Psoas muscle (tissue), 8 donors: Measurements from ENCODE around the gene MAML3. TPM values are rescaled to one million over a fixed set of nuclear protein-coding genes. Genes with fewer than 3 reads are reported as not detected.
A peak's percentile ranks its signal among the peaks of the same experiment; 100 is the strongest.

ENCODE experiments used
- ATAC-seq, 4 donors: fragments of 200-7000 bp; cut with Tn5 transposase; one replicate each; pipeline ENCODE4 v1.9.1; 2020; ENCODE audit warnings: moderate library complexity in 3 of 4, mild to moderate bottlenecking in 2 of 4
- DNase-seq, 2 donors: peaks; one replicate each; pipeline ENCODE4 v3.0.0-alpha.2; 2020
- H3K27ac ChIP-seq: fragments of 200-600 bp; one replicate; pipeline ENCODE4 v1.8.0; 2022
- H3K27me3 ChIP-seq, 3 donors: fragments of 200-600 bp in 1 of 3; one replicate each; pipeline versions ENCODE4 v1.6.1 to v1.8.0; 2013 to 2022; ENCODE audit warnings: low read length in 2 of 3, mild to moderate bottlenecking in 2 of 3, moderate library complexity in 1 of 3; ENCODE audit not compliant: insufficient read depth in 3 of 3
- H3K36me3 ChIP-seq, 2 donors: fragments of 200-600 bp in 1 of 2; one replicate each; pipeline versions ENCODE4 v1.6.1 to v1.8.0; 2013 to 2022; ENCODE audit warnings: low read depth in 1 of 2, mild to moderate bottlenecking in 1 of 2, moderate library complexity in 1 of 2; ENCODE audit not compliant: insufficient read depth in 1 of 2
- H3K4me1 ChIP-seq: fragments of 200-600 bp; one replicate; pipeline ENCODE4 v1.8.0; 2022
- H3K4me3 ChIP-seq: fragments of 200-600 bp; one replicate; pipeline ENCODE4 v1.8.0; 2022; ENCODE audit warnings: mild to moderate bottlenecking
- H3K9me3 ChIP-seq: fragments of 200-600 bp; one replicate; pipeline ENCODE4 v1.8.0; 2022
- WGBS, 3 donors: extraction: QIAGEN DNeasy Blood & Tissue Kit; methylation state at CpG; one replicate each; pipeline versions ENCODE4 v1.1.6 to v1.1.7; 2013; 5-methylcytosine and 5-hydroxymethylcytosine counted together
- intact Hi-C, 2 donors: fragments of 100-400 bp; cut with DNase I; formaldehyde crosslinking; loops; one replicate each; pipeline versions ENCODE4 v1.11.0 to v1.14.2; 2022
- polyA plus RNA-seq, 3 donors: library from polyadenylated mRNA; stranded (reverse); fragments of 200-250 nt; gene quantifications; one replicate each; pipeline ENCODE4 v1.2.3, GENCODE V29; 2013
- total RNA-seq, 4 donors: library from RNA; stranded (reverse); fragmentation: NEBNext Ultra II Directional in 2 of 4; extraction: Animal tissue kit (Norgen Biotek cat#: 25700) in 2 of 4; gene quantifications; one replicate each; pipeline versions ENCODE4 v1.2.1 to v1.2.4, GENCODE V29; 2021 to 2023
- TF ChIP-seq, protein P1 (sequence below): fragments of 200-600 bp; IDR thresholded peaks from one replicate; pipeline ENCODE4 v1.8.0; 2022; ENCODE audit warnings: antibody characterized with exemption
- donor health status: healthy with polysubstance abuse.
- donor health status: DM: no; HTN: no; CAD: no; lungs with moderate emphysema.
- donor health status: Bipolar disorder and iron deficiency.
- donor health status: healthy.
- donor health status: DM: yes; HTN: yes; CAD: no.
- donor health status: DM: no; HTN: no; CAD: no.
- donor health status: DM: no; HTN: no; CAD: no.
- donor health status: DM: yes; HTN: yes; CAD: no.

MAML3 gene
- total and polyA plus RNA-seq, 7 donors = 0.43 to 2.7 (median 0.74) TPM

DNA sequence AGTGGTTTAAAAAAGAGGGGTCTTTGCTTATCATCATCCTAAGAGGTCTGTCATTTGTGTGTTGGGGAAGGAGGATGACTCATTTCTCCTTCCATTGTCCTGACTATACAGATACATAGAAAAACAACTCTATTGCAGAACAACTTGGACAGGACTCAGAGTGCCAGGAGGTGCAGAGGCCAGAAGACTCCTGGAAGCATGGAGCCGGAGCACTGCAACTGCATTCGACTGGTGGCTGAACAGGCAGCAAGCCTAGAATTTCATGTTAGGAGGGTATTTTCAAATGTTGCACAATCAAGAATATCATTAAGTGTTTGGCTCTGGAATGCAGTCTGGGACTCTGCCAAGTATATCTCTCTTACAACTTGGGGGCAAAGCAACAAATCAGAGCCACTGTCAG lies 35.0 kb upstream of the MAML3 start:
- intact Hi-C loops = no loop called here
- Histone ChIP-seq H3K27ac (no peak overlapping the region), H3K27me3 (no peaks in the 10 kb centered on the region), H3K4me1 (no peaks in the 10 kb centered on the region), H3K9me3 (no peaks in the 10 kb centered on the region), H3K36me3 (no peaks in the 10 kb centered on the region), H3K4me3 (no peak overlapping the region)
- 35 to 52% (median 43%) methylated on average over 2 of the region's 2 CpGs for WGBS, 3 donors
- ATAC-seq = peak in 2 of 4 donors; percentile 63 to 69
- TF ChIP-seq, protein P1, sequence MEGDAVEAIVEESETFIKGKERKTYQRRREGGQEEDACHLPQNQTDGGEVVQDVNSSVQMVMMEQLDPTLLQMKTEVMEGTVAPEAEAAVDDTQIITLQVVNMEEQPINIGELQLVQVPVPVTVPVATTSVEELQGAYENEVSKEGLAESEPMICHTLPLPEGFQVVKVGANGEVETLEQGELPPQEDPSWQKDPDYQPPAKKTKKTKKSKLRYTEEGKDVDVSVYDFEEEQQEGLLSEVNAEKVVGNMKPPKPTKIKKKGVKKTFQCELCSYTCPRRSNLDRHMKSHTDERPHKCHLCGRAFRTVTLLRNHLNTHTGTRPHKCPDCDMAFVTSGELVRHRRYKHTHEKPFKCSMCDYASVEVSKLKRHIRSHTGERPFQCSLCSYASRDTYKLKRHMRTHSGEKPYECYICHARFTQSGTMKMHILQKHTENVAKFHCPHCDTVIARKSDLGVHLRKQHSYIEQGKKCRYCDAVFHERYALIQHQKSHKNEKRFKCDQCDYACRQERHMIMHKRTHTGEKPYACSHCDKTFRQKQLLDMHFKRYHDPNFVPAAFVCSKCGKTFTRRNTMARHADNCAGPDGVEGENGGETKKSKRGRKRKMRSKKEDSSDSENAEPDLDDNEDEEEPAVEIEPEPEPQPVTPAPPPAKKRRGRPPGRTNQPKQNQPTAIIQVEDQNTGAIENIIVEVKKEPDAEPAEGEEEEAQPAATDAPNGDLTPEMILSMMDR = no peak
- peak; percentile 17 to 53 for DNase-seq

DNA sequence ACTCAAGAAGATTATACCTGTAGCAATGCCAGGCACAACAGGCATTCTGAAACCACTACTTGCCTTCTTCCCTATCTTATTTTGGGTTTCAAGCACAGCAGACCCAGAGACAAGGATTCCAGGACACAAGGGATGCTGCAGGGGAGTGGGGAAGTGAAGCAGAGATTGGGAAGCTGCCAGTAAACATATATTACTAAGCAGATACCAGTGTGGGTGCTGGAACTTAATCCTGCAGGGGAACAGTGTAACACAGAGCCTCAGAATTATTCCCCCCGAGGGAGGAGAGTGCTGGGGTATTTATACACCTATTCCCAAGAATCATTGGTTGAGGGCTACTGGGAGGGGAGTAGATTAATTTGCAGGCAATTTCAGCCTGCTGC lies 33.3 kb upstream of the MAML3 start:
- Histone ChIP-seq H3K4me1 (no peaks in the 10 kb centered on the region), H3K9me3 (no peaks in the 10 kb centered on the region), H3K4me3 (no peak overlapping the region), H3K27me3 (no peaks in the 10 kb centered on the region), H3K36me3 (no peaks in the 10 kb centered on the region), H3K27ac (no peak overlapping the region)
- TF ChIP-seq, protein P1 = no peak
- intact Hi-C loops = no loop called here
- DNase-seq (no peak), ATAC-seq (no peak)
- 79 to 91% (median 81%) methylated on average over 1 of the region's 1 CpG for WGBS, 3 donors

DNA sequence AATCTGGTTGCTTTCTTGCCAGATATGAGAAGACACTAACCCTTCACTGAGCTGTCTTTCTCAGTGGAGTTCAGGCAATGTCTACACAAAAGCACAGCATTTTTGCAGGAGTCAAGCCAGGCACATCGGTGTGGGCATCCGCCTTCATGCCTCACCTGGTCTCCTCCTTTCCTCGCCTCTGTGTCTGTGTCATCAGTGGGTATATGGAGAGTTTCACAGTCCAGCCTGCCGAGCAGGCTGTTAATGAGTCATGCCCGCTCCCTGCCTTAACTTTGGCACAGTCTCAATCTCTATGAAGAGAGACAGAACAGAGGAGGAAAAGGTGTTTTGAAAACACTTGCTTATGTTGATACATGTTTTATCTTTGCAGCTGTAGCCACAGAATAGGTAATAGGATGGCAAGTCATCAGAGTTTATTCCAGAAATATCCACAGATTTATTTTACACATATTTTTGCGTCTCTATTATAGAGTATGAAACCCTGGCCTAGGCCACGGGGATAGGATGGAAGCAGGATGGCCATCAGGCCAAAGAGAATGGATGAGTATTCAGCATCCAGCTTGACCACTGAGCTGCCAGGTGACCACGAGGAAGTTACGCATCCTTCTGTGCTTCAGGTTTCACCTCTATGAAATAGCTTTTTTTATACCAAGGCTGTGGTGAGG lies 32.8 kb upstream of the MAML3 start:
- no peak for DNase-seq
- Histone ChIP-seq H3K4me1 (no peaks in the 10 kb centered on the region), H3K36me3 (no peaks in the 10 kb centered on the region), H3K27ac (no peak overlapping the region), H3K9me3 (no peaks in the 10 kb centered on the region), H3K27me3 (no peaks in the 10 kb centered on the region), H3K4me3 (no peak overlapping the region)
- WGBS, 3 donors = 87 to 91% (median 87%) methylated on average over 9 of the region's 9 CpGs
- intact Hi-C loops = no loop called here
- no peak for ATAC-seq
- TF ChIP-seq, protein P1 = no peak

DNA sequence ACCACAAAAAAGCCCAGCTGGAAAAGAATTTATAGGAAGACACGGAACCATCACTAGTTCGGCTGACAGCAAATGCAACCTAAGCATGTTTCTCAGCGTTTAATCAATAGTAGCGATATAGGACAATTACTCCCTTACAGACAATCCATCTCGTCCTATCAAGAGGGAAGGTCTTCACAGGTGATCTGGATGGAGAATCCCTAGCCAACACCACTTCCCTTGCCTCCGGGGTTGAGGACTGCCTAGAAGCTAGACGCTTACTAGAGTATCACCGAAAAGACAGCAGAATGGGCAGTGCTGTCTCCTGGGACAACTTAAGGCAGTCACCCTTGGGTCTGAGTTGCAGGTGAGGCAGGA lies 32.1 kb upstream of the MAML3 start:
- H3K27ac ChIP-seq = no peak overlapping the region

More for the DNA sequence above, 32.1 kb upstream of the MAML3 start:
- DNase-seq (no peak), ATAC-seq (no peak)
- TF ChIP-seq, protein P1 = no peak
- H3K9me3 ChIP-seq = no peaks in the 10 kb centered on the region
- H3K36me3 ChIP-seq = no peaks in the 10 kb centered on the region
- intact Hi-C loops = no loop called here
- WGBS, 3 donors = 88 to 91% (median 90%) methylated on average over 8 of the region's 8 CpGs
- no peaks in the 10 kb centered on the region for H3K4me1 ChIP-seq
- no peaks in the 10 kb centered on the region for H3K27me3 ChIP-seq
- no peak overlapping the region for H3K4me3 ChIP-seq
